Measurements from ENCODE around the gene ZFAND6.

DNA sequence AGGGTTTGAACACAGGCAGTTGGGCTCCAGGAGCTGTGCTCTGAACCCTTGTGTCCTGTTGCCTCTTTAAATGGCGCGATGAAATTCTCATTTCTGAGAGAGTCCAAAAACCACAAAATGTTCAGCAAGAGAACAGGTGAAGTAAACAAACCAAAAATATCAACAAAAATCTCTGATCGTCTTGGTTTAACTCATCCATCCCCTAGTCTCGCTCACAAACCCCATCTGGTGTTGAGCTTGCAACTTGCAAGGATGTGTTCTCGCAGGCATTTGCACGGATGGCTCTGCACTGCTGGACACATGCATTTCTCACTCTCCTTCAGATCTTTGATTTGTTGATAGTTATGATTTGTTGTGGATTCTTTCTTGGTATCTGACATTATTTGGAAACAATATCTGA lies 124.4 kb downstream of the ZFAND6 start:
- TF ChIP-seq, protein P1, sequence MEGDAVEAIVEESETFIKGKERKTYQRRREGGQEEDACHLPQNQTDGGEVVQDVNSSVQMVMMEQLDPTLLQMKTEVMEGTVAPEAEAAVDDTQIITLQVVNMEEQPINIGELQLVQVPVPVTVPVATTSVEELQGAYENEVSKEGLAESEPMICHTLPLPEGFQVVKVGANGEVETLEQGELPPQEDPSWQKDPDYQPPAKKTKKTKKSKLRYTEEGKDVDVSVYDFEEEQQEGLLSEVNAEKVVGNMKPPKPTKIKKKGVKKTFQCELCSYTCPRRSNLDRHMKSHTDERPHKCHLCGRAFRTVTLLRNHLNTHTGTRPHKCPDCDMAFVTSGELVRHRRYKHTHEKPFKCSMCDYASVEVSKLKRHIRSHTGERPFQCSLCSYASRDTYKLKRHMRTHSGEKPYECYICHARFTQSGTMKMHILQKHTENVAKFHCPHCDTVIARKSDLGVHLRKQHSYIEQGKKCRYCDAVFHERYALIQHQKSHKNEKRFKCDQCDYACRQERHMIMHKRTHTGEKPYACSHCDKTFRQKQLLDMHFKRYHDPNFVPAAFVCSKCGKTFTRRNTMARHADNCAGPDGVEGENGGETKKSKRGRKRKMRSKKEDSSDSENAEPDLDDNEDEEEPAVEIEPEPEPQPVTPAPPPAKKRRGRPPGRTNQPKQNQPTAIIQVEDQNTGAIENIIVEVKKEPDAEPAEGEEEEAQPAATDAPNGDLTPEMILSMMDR (IDR thresholded peaks at IDR 0.05) = no peak
- no peak for TF ChIP-seq POLR2A (IDR thresholded peaks at IDR 0.05)

Data from vagina (tissue), 2 donors.